ENCODE results near the gene HSDL2.

GRCh38 chr9:112411626-112412027 lies 31.7 kb downstream of the HSDL2 start:
- TF ChIP-seq CTCF (IDR thresholded peaks at IDR 0.05), result no peak
- TF ChIP-seq POLR2A (IDR thresholded peaks at IDR 0.05), result no peak

Data from testis (tissue), 2 donors.